Neural cell (in vitro differentiated cells): ENCODE measurements around the gene FAF2. TPM values are rescaled to one million over a fixed set of nuclear protein-coding genes. Genes with fewer than 3 reads are reported as not detected.

Experiments used
- H2AFZ ChIP-seq: fragments of 200-600, 300-800 bp; sonication (generic), shearing (Covaris generic); 2 replicates; pipeline ENCODE4 v1.6.0; 2014; ENCODE audit warnings: low read depth, mild to moderate bottlenecking, antibody characterized with exemption, low read length, moderate library complexity
- H3F3A ChIP-seq: fragments of 200-600 bp; shearing (Covaris generic); 2 replicates; pipeline ENCODE4 v1.6.1; 2016; ENCODE audit warnings: mild to moderate bottlenecking, moderate library complexity, mixed read lengths, antibody characterized with exemption, low read length; ENCODE audit not compliant: insufficient read depth, poor library complexity, severe bottlenecking
- H3K27ac ChIP-seq: fragments of 200-600, 300-800 bp; sonication (generic), shearing (Covaris generic); 2 replicates; pipeline ENCODE4 v1.5.1; 2014; ENCODE audit warnings: mild to moderate bottlenecking, low read length, moderate library complexity
- H3K27me3 ChIP-seq: fragments of 300-800, 200-600 bp; sonication (generic), shearing (Covaris generic); 2 replicates; pipeline ENCODE4 v1.6.0; 2014; ENCODE audit warnings: mild to moderate bottlenecking, low read depth, low read length, moderate library complexity; ENCODE audit not compliant: insufficient read depth
- H3K36me3 ChIP-seq: fragments of 300-800, 200-600 bp; sonication (generic), shearing (Covaris generic); 2 replicates; pipeline ENCODE4 v1.5.1; 2014; ENCODE audit warnings: mild to moderate bottlenecking, antibody characterized with exemption, low read length, moderate library complexity; ENCODE audit not compliant: insufficient read depth
- H3K4me2 ChIP-seq: fragments of 300-800, 200-600 bp; sonication (generic), shearing (Covaris generic); 2 replicates; pipeline ENCODE4 v1.6.0; 2014; ENCODE audit warnings: mild to moderate bottlenecking, low read length
- H3K4me3 ChIP-seq: fragments of 300-800, 200-600 bp; sonication (generic), shearing (Covaris generic); 2 replicates; pipeline ENCODE4 v1.5.1; 2014; ENCODE audit warnings: mild to moderate bottlenecking, low read length, moderate library complexity
- H3K79me2 ChIP-seq: fragments of 200-600 bp; shearing (Covaris generic); replicated peaks from 2 replicates; pipeline ENCODE4 v1.6.0; 2014; ENCODE audit warnings: mild to moderate bottlenecking, low read length, moderate library complexity; ENCODE audit not compliant: insufficient read depth
- H3K9ac ChIP-seq: fragments of 300-800, 200-600 bp; sonication (generic), shearing (Covaris generic); 2 replicates; pipeline ENCODE4 v1.6.1; 2016; ENCODE audit warnings: mild to moderate bottlenecking, low read length, mixed read lengths
- H3K9me2 ChIP-seq: fragments of 200-600 bp; shearing (Covaris generic); 2 replicates; pipeline ENCODE4 v1.6.1; 2016; ENCODE audit warnings: mild to moderate bottlenecking, low read length, mixed read lengths; ENCODE audit not compliant: insufficient read depth
- H3K9me3 ChIP-seq: fragments of 200-600, 300-800 bp; sonication (generic), shearing (Covaris generic); 2 replicates; pipeline ENCODE4 v1.6.1; 2016; ENCODE audit warnings: mild to moderate bottlenecking, mixed run types, low read length, moderate library complexity, mixed read lengths
- H4K20me1 ChIP-seq: fragments of 200-600 bp; shearing (Covaris generic); 2 replicates; pipeline ENCODE4 v1.6.1; 2016; ENCODE audit warnings: mild to moderate bottlenecking, mixed run types; ENCODE audit not compliant: insufficient read depth
- EP300 ChIP-seq: fragments of 450-650 bp; conservative IDR thresholded peaks from 2 replicates; pipeline ENCODE4 v1.6.1; 2014; ENCODE audit warnings: antibody characterized with exemption, mild to moderate bottlenecking, moderate library complexity; ENCODE audit not compliant: poor library complexity, severe bottlenecking
- EZH2 ChIP-seq: fragments of 200-600, 300-800 bp; shearing (Covaris generic), sonication (generic); IDR thresholded peaks from 2 replicates; pipeline ENCODE4 v1.6.1; 2014; ENCODE audit warnings: antibody characterized with exemption, low read length, borderline replicate concordance, mild to moderate bottlenecking; ENCODE audit not compliant: insufficient read depth, poor library complexity, severe bottlenecking
- MXI1 ChIP-seq: fragments of 450-650 bp; conservative IDR thresholded peaks from 2 replicates; pipeline ENCODE4 v1.6.1; 2014; ENCODE audit warnings: antibody characterized with exemption, mild to moderate bottlenecking; ENCODE audit not compliant: poor library complexity, severe bottlenecking
- POLR2AphosphoS5 ChIP-seq: IDR thresholded peaks from 2 replicates; pipeline ENCODE4 v1.6.1; 2012
- RAD21 ChIP-seq: fragments of 450-650 bp; conservative IDR thresholded peaks from 2 replicates; pipeline ENCODE4 v1.6.1; 2014; ENCODE audit warnings: antibody characterized with exemption, mild to moderate bottlenecking, moderate library complexity
- REST ChIP-seq: IDR thresholded peaks from 2 replicates; pipeline ENCODE4 v1.6.1; 2012; ENCODE audit warnings: borderline replicate concordance
- SMC3 ChIP-seq: fragments of 450-650 bp; conservative IDR thresholded peaks from 2 replicates; pipeline ENCODE4 v1.6.1; 2014; ENCODE audit warnings: antibody characterized with exemption, mild to moderate bottlenecking, moderate library complexity; ENCODE audit not compliant: poor library complexity
- TAF1 ChIP-seq: IDR thresholded peaks from 2 replicates; pipeline ENCODE4 v1.6.1; 2012; ENCODE audit warnings: low read depth
- polyA plus RNA-seq: library from polyadenylated mRNA; depleted of rRNA; stranded (reverse); fragments of >200 nt; gene quantifications from 2 replicates; pipeline ENCODE4 v1.2.3, GENCODE V29; 2014
- TF ChIP-seq, protein P1 (sequence below): fragments of 450-650 bp; IDR thresholded peaks from 2 replicates; pipeline ENCODE4 v1.5.1; 2014; ENCODE audit warnings: antibody characterized with exemption, mild to moderate bottlenecking, moderate library complexity; ENCODE audit not compliant: poor library complexity, severe bottlenecking

The FAF2 gene
- polyA plus RNA-seq, 1 donor from 2014 or later = 30.8 TPM

DNA sequence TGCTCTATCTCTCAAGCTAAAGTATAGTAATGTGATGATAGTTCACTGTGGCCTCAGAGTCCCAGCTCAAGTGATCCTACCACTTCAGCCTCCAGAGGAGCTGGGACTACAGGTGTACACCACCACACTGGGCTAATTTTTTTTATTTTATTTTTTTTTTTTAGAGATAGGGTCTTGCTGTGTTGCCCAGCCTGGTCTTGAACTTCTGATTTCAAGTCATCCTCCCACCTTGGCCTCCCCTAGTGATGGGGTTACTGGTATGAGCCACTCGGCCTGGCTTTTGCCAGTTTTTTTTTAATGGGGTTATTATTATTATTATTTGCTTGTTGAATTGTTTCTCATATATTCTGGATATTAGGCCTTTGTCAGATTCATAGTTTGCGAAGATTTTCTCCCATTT is 13.2 kb downstream of the FAF2 start:
- no peak overlapping the region for H3K4me2 ChIP-seq
- TF ChIP-seq EP300 (no peak), REST (no peak), RAD21 (no peak), POLR2AphosphoS5 (no peak), SMC3 (no peak), TAF1 (no peak), EZH2 (no peak), MXI1 (no peak)
- TF ChIP-seq, protein P1, sequence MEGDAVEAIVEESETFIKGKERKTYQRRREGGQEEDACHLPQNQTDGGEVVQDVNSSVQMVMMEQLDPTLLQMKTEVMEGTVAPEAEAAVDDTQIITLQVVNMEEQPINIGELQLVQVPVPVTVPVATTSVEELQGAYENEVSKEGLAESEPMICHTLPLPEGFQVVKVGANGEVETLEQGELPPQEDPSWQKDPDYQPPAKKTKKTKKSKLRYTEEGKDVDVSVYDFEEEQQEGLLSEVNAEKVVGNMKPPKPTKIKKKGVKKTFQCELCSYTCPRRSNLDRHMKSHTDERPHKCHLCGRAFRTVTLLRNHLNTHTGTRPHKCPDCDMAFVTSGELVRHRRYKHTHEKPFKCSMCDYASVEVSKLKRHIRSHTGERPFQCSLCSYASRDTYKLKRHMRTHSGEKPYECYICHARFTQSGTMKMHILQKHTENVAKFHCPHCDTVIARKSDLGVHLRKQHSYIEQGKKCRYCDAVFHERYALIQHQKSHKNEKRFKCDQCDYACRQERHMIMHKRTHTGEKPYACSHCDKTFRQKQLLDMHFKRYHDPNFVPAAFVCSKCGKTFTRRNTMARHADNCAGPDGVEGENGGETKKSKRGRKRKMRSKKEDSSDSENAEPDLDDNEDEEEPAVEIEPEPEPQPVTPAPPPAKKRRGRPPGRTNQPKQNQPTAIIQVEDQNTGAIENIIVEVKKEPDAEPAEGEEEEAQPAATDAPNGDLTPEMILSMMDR = no peak
- H3K27ac ChIP-seq = no peak overlapping the region
- H3K9ac ChIP-seq = no peak overlapping the region
- H3K36me3 ChIP-seq = no peaks in the 10 kb centered on the region
- peaks cover 33% of the 10 kb centered on the region for H3K79me2 ChIP-seq
- H2AFZ ChIP-seq = no peak overlapping the region
- H4K20me1 ChIP-seq = no peaks in the 10 kb centered on the region
- no peaks in the 10 kb centered on the region for H3K9me3 ChIP-seq
- H3F3A ChIP-seq = no peaks in the 10 kb centered on the region
- no peak overlapping the region for H3K4me3 ChIP-seq
- H3K27me3 ChIP-seq = no peaks in the 10 kb centered on the region
- no peaks in the 10 kb centered on the region for H3K9me2 ChIP-seq

DNA sequence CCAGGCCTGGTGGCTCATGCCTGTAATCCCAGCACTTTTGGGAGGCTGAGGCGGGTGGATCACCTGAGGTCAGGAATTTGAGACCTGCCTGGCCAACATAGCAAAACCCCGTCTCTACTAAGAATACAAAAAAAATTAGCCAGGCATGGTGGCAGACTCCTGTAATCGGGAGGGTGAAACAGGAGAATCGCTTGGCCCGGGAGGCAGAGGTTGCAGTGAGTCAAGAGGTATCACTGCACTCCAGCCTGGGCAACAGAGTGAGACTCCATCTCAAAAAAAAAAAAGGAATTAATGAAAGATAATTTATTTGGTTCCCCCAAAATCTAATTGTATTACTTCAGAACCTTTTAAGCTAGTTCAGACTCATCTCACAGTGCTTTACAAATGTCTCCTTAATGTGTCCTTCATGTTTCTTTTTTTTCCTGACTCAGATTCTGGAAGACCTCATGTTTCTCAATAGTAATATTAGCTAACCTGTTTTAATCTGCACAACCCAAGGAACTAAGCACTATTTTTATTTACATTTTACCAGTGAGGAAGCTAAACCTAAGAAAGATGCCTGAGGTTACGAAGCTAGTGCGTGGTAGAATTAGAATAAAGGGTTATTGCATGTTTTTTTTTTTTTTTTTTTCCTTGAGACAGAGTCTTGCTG is 15.1 kb downstream of the FAF2 start:
- Histone ChIP-seq H3K27ac (no peak overlapping the region), H3K9me3 (no peaks in the 10 kb centered on the region), H3K9ac (no peak overlapping the region), H3K4me3 (no peak overlapping the region), H3K27me3 (no peaks in the 10 kb centered on the region), H3K36me3 (no peaks in the 10 kb centered on the region), H3K9me2 (no peaks in the 10 kb centered on the region), H3K79me2 (peaks cover 22% of the 10 kb centered on the region), H2AFZ (no peak overlapping the region), H3K4me2 (no peak overlapping the region), H4K20me1 (no peaks in the 10 kb centered on the region), H3F3A (no peaks in the 10 kb centered on the region)
- TF ChIP-seq REST (no peak), EZH2 (no peak), EP300 (no peak), SMC3 (no peak), MXI1 (no peak), RAD21 (no peak), POLR2AphosphoS5 (no peak), TAF1 (no peak)
- TF ChIP-seq, protein P1 = no peak
